Measurements from ENCODE around the gene GMPR. TPM values are rescaled to one million over a fixed set of nuclear protein-coding genes. Genes with fewer than 3 reads are reported as not detected.
"Not testable (repeated sequence)": the region's sequence is repeated elsewhere in the genome, so short reads cannot be mapped to it uniquely, and the experiment has no call there.

Gene GMPR
- total RNA-seq, 2 experiments from 2014 or later: 0.94 to 1.0 TPM

GRCh38 chr6:16206595-16207037 lies 31.8 kb upstream of the GMPR start:
- peak; percentile 61 for DNase-seq
- CTCF ChIA-PET: interaction anchor here (0.7 to 2.3 kb wide), 13 partner anchors 8 to 514 kb away, joined by 3 to 15 read pairs (median 4); no protein-coding TSS in a partner anchor
- H3K4me3 Mint-ChIP-seq: no peak overlapping the region
- H3K36me3 Mint-ChIP-seq (ENCODE audit: low read depth): no peaks in the 10 kb centered on the region
- intact Hi-C loops (cut with micrococcal nuclease): loop anchor here (1.0 kb wide), 3 partner anchors 23 to 515 kb away; no protein-coding TSS in a partner anchor
- peaks cover 3% of the 10 kb centered on the region for H3K27me3 Mint-ChIP-seq (ENCODE audit: low read depth)
- H3K9me3 Mint-ChIP-seq: no peaks in the 10 kb centered on the region
- H3K4me1 Mint-ChIP-seq (ENCODE audit: low read depth): no peaks in the 10 kb centered on the region
- no peak overlapping the region for H3K27ac Mint-ChIP-seq

GRCh38 chr6:16208989-16209388 lies 29.4 kb upstream of the GMPR start:
- Mint-ChIP-seq H3K36me3 (ENCODE audit: low read depth) (no peaks in the 10 kb centered on the region), H3K4me3 (no peak overlapping the region), H3K4me1 (ENCODE audit: low read depth) (no peaks in the 10 kb centered on the region), H3K9me3 (no peaks in the 10 kb centered on the region), H3K27me3 (ENCODE audit: low read depth) (peaks cover 6% of the 10 kb centered on the region), H3K27ac (no peak overlapping the region)
- no peak for DNase-seq
- intact Hi-C loops (cut with micrococcal nuclease): no loop called here
- CTCF ChIA-PET: no interaction called here

- Mint-ChIP-seq H3K4me1 (ENCODE audit: low read depth) (no peaks in the 10 kb centered on the region), H3K27me3 (ENCODE audit: low read depth) (peaks cover 10% of the 10 kb centered on the region), H3K36me3 (ENCODE audit: low read depth) (no peaks in the 10 kb centered on the region), H3K27ac (no peak overlapping the region), H3K4me3 (no peak overlapping the region), H3K9me3 (no peaks in the 10 kb centered on the region)
- intact Hi-C loops (cut with micrococcal nuclease): no loop called here
- no peak for DNase-seq
- CTCF ChIA-PET: interaction anchor here (0.6 to 1.2 kb wide), 4 partner anchors 8 to 1908 kb away, joined by 3 to 4 read pairs (median 3); no protein-coding TSS in a partner anchor
Observed at GRCh38 chr6:16209539-16209938, 28.8 kb upstream of the GMPR start.

GRCh38 chr6:16212276-16212675 lies 26.1 kb upstream of the GMPR start:
- no peak for DNase-seq
- H3K36me3 Mint-ChIP-seq (ENCODE audit: low read depth): no peaks in the 10 kb centered on the region
- CTCF ChIA-PET: interaction anchor here (0.6 to 1.0 kb wide), 2 partner anchors 10 to 30 kb away, joined by 3 to 6 read pairs; no protein-coding TSS in a partner anchor
- peaks cover 2% of the 10 kb centered on the region for H3K4me1 Mint-ChIP-seq (ENCODE audit: low read depth)
- H3K27me3 Mint-ChIP-seq (ENCODE audit: low read depth): peaks cover 25% of the 10 kb centered on the region
- no peaks in the 10 kb centered on the region for H3K9me3 Mint-ChIP-seq
- no peak overlapping the region for H3K4me3 Mint-ChIP-seq
- intact Hi-C loops (cut with micrococcal nuclease): no loop called here
- H3K27ac Mint-ChIP-seq: no peak overlapping the region

- Mint-ChIP-seq H3K27me3 (ENCODE audit: low read depth) (peaks cover 35% of the 10 kb centered on the region), H3K27ac (no peak overlapping the region), H3K36me3 (ENCODE audit: low read depth) (no peaks in the 10 kb centered on the region), H3K4me3 (no peak overlapping the region), H3K9me3 (no peaks in the 10 kb centered on the region), H3K4me1 (ENCODE audit: low read depth) (peaks cover 2% of the 10 kb centered on the region)
- DNase-seq: no peak
- intact Hi-C loops (cut with micrococcal nuclease): no loop called here
- CTCF ChIA-PET: no interaction called here
Observed at GRCh38 chr6:16216501-16217155, 21.8 kb upstream of the GMPR start.

- DNase-seq: no peak
- no peak overlapping the region for H3K27ac Mint-ChIP-seq
- CTCF ChIA-PET: interaction anchor here (1.3 kb wide), 1 partner anchor 12 kb away, joined by 3 read pairs; no protein-coding TSS in a partner anchor
- intact Hi-C loops (cut with micrococcal nuclease): no loop called here
- H3K27me3 Mint-ChIP-seq (ENCODE audit: low read depth): peaks cover 35% of the 10 kb centered on the region
- no peaks in the 10 kb centered on the region for H3K36me3 Mint-ChIP-seq (ENCODE audit: low read depth)
- H3K9me3 Mint-ChIP-seq: no peaks in the 10 kb centered on the region
- H3K4me1 Mint-ChIP-seq (ENCODE audit: low read depth): peaks cover 2% of the 10 kb centered on the region
- no peak overlapping the region for H3K4me3 Mint-ChIP-seq
Observed at GRCh38 chr6:16217156-16217721, 21.1 kb upstream of the GMPR start.

GRCh38 chr6:16222826-16223225 lies 15.6 kb upstream of the GMPR start:
- DNase-seq: no peak
- H3K9me3 Mint-ChIP-seq: no peaks in the 10 kb centered on the region
- no peak overlapping the region for H3K4me3 Mint-ChIP-seq
- CTCF ChIA-PET: interaction anchor here (0.9 kb wide), 1 partner anchor 63 kb away, joined by 5 read pairs; no protein-coding TSS in a partner anchor
- H3K36me3 Mint-ChIP-seq (ENCODE audit: low read depth): no peaks in the 10 kb centered on the region
- H3K4me1 Mint-ChIP-seq (ENCODE audit: low read depth): no peaks in the 10 kb centered on the region
- intact Hi-C loops (cut with micrococcal nuclease): no loop called here
- peaks cover 15% of the 10 kb centered on the region for H3K27me3 Mint-ChIP-seq (ENCODE audit: low read depth)
- H3K27ac Mint-ChIP-seq: no peak overlapping the region

GRCh38 chr6:16223362-16223761 lies 15.0 kb upstream of the GMPR start:
- Mint-ChIP-seq H3K9me3 (no peaks in the 10 kb centered on the region), H3K4me1 (ENCODE audit: low read depth) (no peaks in the 10 kb centered on the region), H3K27me3 (ENCODE audit: low read depth) (peaks cover 15% of the 10 kb centered on the region), H3K4me3 (no peak overlapping the region), H3K36me3 (ENCODE audit: low read depth) (no peaks in the 10 kb centered on the region), H3K27ac (no peak overlapping the region)
- CTCF ChIA-PET: no interaction called here
- intact Hi-C loops (cut with micrococcal nuclease): no loop called here
- DNase-seq: no peak

- H3K36me3 Mint-ChIP-seq (ENCODE audit: low read depth): no peaks in the 10 kb centered on the region
- no peaks in the 10 kb centered on the region for H3K9me3 Mint-ChIP-seq
- CTCF ChIA-PET: no interaction called here
- intact Hi-C loops (cut with micrococcal nuclease): no loop called here
- H3K4me1 Mint-ChIP-seq (ENCODE audit: low read depth): no peaks in the 10 kb centered on the region
- H3K27me3 Mint-ChIP-seq (ENCODE audit: low read depth): peaks cover 8% of the 10 kb centered on the region
- no peak overlapping the region for H3K27ac Mint-ChIP-seq
- H3K4me3 Mint-ChIP-seq: no peak overlapping the region
- no peak for DNase-seq
Observed at GRCh38 chr6:16224409-16224808, 14.0 kb upstream of the GMPR start.

GRCh38 chr6:16225062-16225731 lies 13.2 kb upstream of the GMPR start:
- H3K4me1 Mint-ChIP-seq (ENCODE audit: low read depth); intact Hi-C loops (cut with micrococcal nuclease); CTCF ChIA-PET; H3K9me3 Mint-ChIP-seq; H3K4me3 Mint-ChIP-seq; DNase-seq; H3K27ac Mint-ChIP-seq; H3K27me3 Mint-ChIP-seq (ENCODE audit: low read depth); H3K36me3 Mint-ChIP-seq (ENCODE audit: low read depth): not testable (repeated sequence)

GRCh38 chr6:16226117-16227047 lies 12.0 kb upstream of the GMPR start:
- H3K27ac Mint-ChIP-seq; DNase-seq; intact Hi-C loops (cut with micrococcal nuclease); H3K4me3 Mint-ChIP-seq; CTCF ChIA-PET; H3K36me3 Mint-ChIP-seq (ENCODE audit: low read depth); H3K27me3 Mint-ChIP-seq (ENCODE audit: low read depth); H3K4me1 Mint-ChIP-seq (ENCODE audit: low read depth); H3K9me3 Mint-ChIP-seq: not testable (repeated sequence)

GRCh38 chr6:16227048-16227562 lies 11.3 kb upstream of the GMPR start:
- Mint-ChIP-seq H3K4me3 (no peak overlapping the region), H3K4me1 (ENCODE audit: low read depth) (no peaks in the 10 kb centered on the region), H3K9me3 (no peaks in the 10 kb centered on the region), H3K27ac (no peak overlapping the region), H3K36me3 (ENCODE audit: low read depth) (no peaks in the 10 kb centered on the region), H3K27me3 (ENCODE audit: low read depth) (peaks cover 10% of the 10 kb centered on the region)
- no peak for DNase-seq
- CTCF ChIA-PET: no interaction called here
- intact Hi-C loops (cut with micrococcal nuclease): no loop called here
